Measurements from ENCODE around the gene RAPSN. TPM values are rescaled to one million over a fixed set of nuclear protein-coding genes. Genes with fewer than 3 reads are reported as not detected.

The RAPSN gene
- total and polyA plus RNA-seq, 2 donors from 2014 or later, result 0.28 to 0.41 TPM

DNA sequence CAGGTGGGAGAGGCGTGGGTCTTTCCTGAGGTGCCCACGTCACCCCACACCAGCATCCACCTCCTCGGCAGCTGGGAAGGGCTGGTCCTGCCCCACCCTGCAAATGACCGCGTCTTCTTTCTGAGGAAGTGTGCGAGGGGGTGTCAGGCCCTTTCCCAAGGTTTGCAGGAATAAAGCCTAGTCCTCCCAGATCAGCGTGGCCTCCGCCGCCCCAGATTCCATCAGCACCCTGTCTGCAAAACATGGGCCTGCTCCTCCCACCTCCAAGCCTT is 55.0 kb downstream of the RAPSN start:
- peak overlapping the region; percentile 67 to 69 for H3K27ac ChIP-seq (ENCODE audit: low read depth in 2 of 2, low read length in 2 of 2)
- FAIRE-seq (no peak), DNase-seq (peak in 1 of 5 donors; percentile 73)
- intact Hi-C loops (cut with DNase I), result no loop called here
- H3K36me3 ChIP-seq (ENCODE audit: control insufficient read depth in 2 of 3, insufficient read depth in 3 of 3, low read length in 3 of 3), result no peaks in the 10 kb centered on the region
- TF ChIP-seq, protein P1, sequence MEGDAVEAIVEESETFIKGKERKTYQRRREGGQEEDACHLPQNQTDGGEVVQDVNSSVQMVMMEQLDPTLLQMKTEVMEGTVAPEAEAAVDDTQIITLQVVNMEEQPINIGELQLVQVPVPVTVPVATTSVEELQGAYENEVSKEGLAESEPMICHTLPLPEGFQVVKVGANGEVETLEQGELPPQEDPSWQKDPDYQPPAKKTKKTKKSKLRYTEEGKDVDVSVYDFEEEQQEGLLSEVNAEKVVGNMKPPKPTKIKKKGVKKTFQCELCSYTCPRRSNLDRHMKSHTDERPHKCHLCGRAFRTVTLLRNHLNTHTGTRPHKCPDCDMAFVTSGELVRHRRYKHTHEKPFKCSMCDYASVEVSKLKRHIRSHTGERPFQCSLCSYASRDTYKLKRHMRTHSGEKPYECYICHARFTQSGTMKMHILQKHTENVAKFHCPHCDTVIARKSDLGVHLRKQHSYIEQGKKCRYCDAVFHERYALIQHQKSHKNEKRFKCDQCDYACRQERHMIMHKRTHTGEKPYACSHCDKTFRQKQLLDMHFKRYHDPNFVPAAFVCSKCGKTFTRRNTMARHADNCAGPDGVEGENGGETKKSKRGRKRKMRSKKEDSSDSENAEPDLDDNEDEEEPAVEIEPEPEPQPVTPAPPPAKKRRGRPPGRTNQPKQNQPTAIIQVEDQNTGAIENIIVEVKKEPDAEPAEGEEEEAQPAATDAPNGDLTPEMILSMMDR (IDR thresholded peaks at IDR 0.05; ENCODE audit: borderline replicate concordance, extremely low read depth, insufficient read depth), result no peak
- H3K9ac ChIP-seq (ENCODE audit: low read length in 3 of 3), result no peak overlapping the region
- no peaks in the 10 kb centered on the region for H3K9me3 ChIP-seq (ENCODE audit: control insufficient read depth in 2 of 3, insufficient read depth in 1 of 3, low read length in 3 of 3)
- no peak overlapping the region for H3K4me3 ChIP-seq (ENCODE audit: low read length in 3 of 3)
- H3K4me1 ChIP-seq (ENCODE audit: control insufficient read depth in 2 of 3, insufficient read depth in 2 of 3, low read depth in 1 of 3, low read length in 3 of 3), result peaks cover 0 to 3% (median 0%) of the 10 kb centered on the region in 3 donors
- no peaks in the 10 kb centered on the region for H3K27me3 ChIP-seq (ENCODE audit: control insufficient read depth, insufficient read depth, low read length)

DNA sequence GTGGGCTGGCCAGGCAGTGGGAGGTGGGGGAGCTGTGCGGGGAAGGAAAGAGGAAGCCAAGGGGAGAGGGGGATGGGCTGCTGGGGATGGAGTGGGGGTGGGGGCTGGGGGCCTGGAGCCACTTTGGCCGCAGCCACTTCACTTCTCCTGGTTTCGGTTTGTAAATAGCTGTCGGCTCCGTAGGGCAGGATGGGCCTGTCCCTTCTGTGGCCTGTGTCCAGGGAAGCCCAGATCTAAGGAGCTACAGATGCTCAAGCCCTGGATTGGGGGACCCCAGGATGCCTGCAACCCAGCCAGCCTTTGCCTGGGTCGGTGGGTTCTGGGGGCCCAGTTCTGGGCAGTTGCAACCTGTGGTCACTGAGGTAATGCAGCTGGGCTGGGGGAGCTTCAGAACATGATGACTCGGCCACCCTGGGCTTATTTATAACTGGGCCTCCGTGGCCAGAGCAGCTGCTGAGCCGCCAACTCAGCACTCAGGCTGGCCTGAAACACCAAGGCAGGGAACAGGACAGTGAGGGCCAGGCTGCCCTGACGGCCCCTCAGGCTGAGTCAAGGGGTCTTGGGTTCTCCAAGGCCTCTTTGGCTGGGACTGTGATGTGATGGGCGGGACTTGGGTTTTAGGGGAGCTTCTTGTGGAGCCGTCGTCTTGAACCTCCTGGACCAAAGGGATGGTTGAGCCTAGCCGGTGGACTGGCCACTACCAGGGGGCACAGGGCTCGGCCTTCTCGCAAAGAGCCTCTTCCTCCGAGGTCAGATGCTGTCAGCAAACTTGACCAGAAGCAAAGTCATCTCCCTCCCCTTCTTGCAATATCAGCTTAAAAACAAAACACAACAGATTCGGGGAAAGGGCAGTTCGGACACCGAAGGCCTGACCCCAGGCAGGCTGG is 55.5 kb downstream of the RAPSN start:
- FAIRE-seq (no peak), DNase-seq (peak in 1 of 5 donors; percentile 63)
- H3K27ac ChIP-seq (ENCODE audit: low read depth in 2 of 2, low read length in 2 of 2), result peak overlapping the region; percentile 22 to 69
- no peak overlapping the region for H3K4me3 ChIP-seq (ENCODE audit: low read length in 3 of 3)
- intact Hi-C loops (cut with DNase I), result no loop called here
- H3K9ac ChIP-seq (ENCODE audit: low read length in 3 of 3), result no peak overlapping the region
- H3K36me3 ChIP-seq (ENCODE audit: control insufficient read depth in 2 of 3, insufficient read depth in 3 of 3, low read length in 3 of 3), result no peaks in the 10 kb centered on the region
- no peaks in the 10 kb centered on the region for H3K9me3 ChIP-seq (ENCODE audit: control insufficient read depth in 2 of 3, insufficient read depth in 1 of 3, low read length in 3 of 3)
- peaks cover 0 to 3% (median 0%) of the 10 kb centered on the region in 3 donors for H3K4me1 ChIP-seq (ENCODE audit: control insufficient read depth in 2 of 3, insufficient read depth in 2 of 3, low read depth in 1 of 3, low read length in 3 of 3)
- H3K27me3 ChIP-seq (ENCODE audit: control insufficient read depth, insufficient read depth, low read length), result no peaks in the 10 kb centered on the region
- TF ChIP-seq, protein P1 (IDR thresholded peaks at IDR 0.05; ENCODE audit: borderline replicate concordance, extremely low read depth, insufficient read depth), result no peak

- intact Hi-C loops (cut with DNase I), result no loop called here
- Histone ChIP-seq H3K27ac (ENCODE audit: low read depth in 2 of 2, low read length in 2 of 2) (no peak overlapping the region), H3K36me3 (ENCODE audit: control insufficient read depth in 2 of 3, insufficient read depth in 3 of 3, low read length in 3 of 3) (no peaks in the 10 kb centered on the region), H3K27me3 (ENCODE audit: control insufficient read depth, insufficient read depth, low read length) (no peaks in the 10 kb centered on the region), H3K9ac (ENCODE audit: low read length in 3 of 3) (no peak overlapping the region), H3K4me1 (ENCODE audit: control insufficient read depth in 2 of 3, insufficient read depth in 2 of 3, low read depth in 1 of 3, low read length in 3 of 3) (peaks cover 0 to 3% (median 0%) of the 10 kb centered on the region in 3 donors), H3K4me3 (ENCODE audit: low read length in 3 of 3) (no peak overlapping the region), H3K9me3 (ENCODE audit: control insufficient read depth in 2 of 3, insufficient read depth in 1 of 3, low read length in 3 of 3) (no peaks in the 10 kb centered on the region)
- DNase-seq (peak in 1 of 5 donors; percentile 74), FAIRE-seq (no peak)
- TF ChIP-seq, protein P1 (IDR thresholded peaks at IDR 0.05; ENCODE audit: borderline replicate concordance, extremely low read depth, insufficient read depth), result no peak
These were observed 56.3 kb downstream of the RAPSN start for GRCh38 chr11:47392546-47393162.

Measured in kidney (tissue), 14 donors.